ENCODE results near the gene MAFF.

DNA sequence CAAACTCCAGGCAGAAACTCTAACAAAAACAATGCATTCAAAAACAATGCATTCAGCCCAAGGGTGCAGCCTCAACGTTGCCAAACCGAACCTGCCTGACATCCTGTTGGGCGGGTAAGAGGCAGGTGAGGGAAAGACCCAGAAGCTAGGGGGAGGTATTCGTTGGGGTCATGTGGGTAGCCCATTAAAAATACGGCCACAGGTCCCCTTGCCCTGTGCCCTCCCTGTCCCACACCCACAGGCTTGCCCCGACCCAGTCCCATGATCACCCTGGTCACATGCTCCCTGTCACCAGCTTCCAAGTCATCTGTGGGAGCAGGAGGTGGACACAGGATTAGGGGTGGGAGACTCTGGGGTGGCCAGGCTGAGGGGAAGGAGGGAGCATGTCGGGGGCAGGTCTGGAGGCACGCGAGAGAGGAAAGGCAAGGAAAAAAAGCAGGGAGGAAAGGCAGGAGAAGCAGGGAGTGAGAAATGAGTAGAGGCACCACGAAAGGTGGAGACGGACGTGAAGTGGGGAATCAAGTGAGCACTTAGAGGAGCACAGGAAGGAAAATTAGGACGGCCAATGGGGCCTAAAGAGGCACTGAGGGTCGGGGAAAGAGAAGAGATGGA is 20.8 kb upstream of the MAFF start:
- TF ChIP-seq, protein P1, sequence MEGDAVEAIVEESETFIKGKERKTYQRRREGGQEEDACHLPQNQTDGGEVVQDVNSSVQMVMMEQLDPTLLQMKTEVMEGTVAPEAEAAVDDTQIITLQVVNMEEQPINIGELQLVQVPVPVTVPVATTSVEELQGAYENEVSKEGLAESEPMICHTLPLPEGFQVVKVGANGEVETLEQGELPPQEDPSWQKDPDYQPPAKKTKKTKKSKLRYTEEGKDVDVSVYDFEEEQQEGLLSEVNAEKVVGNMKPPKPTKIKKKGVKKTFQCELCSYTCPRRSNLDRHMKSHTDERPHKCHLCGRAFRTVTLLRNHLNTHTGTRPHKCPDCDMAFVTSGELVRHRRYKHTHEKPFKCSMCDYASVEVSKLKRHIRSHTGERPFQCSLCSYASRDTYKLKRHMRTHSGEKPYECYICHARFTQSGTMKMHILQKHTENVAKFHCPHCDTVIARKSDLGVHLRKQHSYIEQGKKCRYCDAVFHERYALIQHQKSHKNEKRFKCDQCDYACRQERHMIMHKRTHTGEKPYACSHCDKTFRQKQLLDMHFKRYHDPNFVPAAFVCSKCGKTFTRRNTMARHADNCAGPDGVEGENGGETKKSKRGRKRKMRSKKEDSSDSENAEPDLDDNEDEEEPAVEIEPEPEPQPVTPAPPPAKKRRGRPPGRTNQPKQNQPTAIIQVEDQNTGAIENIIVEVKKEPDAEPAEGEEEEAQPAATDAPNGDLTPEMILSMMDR (conservative IDR thresholded peaks at IDR 0.05 in 1 of 2, IDR thresholded peaks at IDR 0.05 in 1 of 2; ENCODE audit: low read depth in 1 of 2, low read length in 2 of 2), result no peak
- TF ChIP-seq EZH2 (IDR thresholded peaks at IDR 0.05; ENCODE audit: low read length, missing control alignments), result no peak

Data from fibroblast of lung (primary cell).